H9 (cell line): Measurements from ENCODE around the gene UGT1A8. TPM values are rescaled to one million over a fixed set of nuclear protein-coding genes. Genes with fewer than 3 reads are reported as not detected.

Source experiments
- DNase-seq: peaks from one replicate; pipeline ENCODE4 v3.0.0-alpha.2; 2017
- H2AFZ ChIP-seq: one replicate; pipeline ENCODE4 v1.6.1; 2013; ENCODE audit warnings: mild to moderate bottlenecking, low read length, control low read depth, moderate library complexity
- H2AK5ac ChIP-seq: 2 replicates; pipeline ENCODE4 v1.6.1; 2013; ENCODE audit warnings: low read length, control low read depth, mixed read lengths; ENCODE audit not compliant: insufficient read length
- H2BK120ac ChIP-seq: one replicate; pipeline ENCODE4 v1.6.1; 2013; ENCODE audit warnings: low read depth, mild to moderate bottlenecking, low read length, control low read depth, inconsistent platforms; ENCODE audit not compliant: poor library complexity, severe bottlenecking
- H2BK12ac ChIP-seq: 2 replicates; pipeline ENCODE4 v1.6.1; 2013; ENCODE audit warnings: low read length, control low read depth, mixed read lengths, low read depth; ENCODE audit not compliant: insufficient read length
- H2BK15ac ChIP-seq: 2 replicates; pipeline ENCODE4 v1.6.1; 2013; ENCODE audit warnings: low read depth, low read length, control low read depth
- H2BK20ac ChIP-seq: one replicate; pipeline ENCODE4 v1.6.1; 2013; ENCODE audit warnings: low read depth, mild to moderate bottlenecking, low read length, control low read depth, inconsistent platforms; ENCODE audit not compliant: poor library complexity, severe bottlenecking
- H2BK5ac ChIP-seq: 2 replicates; pipeline ENCODE4 v1.6.1; 2013; ENCODE audit warnings: low read length, control low read depth, mixed read lengths; ENCODE audit not compliant: insufficient read length
- H3K14ac ChIP-seq: 2 replicates; pipeline ENCODE4 v1.6.1; 2013; ENCODE audit warnings: low read length, control low read depth; ENCODE audit not compliant: insufficient read depth
- H3K18ac ChIP-seq: 2 replicates; pipeline ENCODE4 v1.6.1; 2013; ENCODE audit warnings: low read depth, mild to moderate bottlenecking, mixed read lengths, low read length, control low read depth; ENCODE audit not compliant: insufficient read length
- H3K23ac ChIP-seq: 2 replicates; pipeline ENCODE4 v1.6.1; 2013; ENCODE audit warnings: low read length, control low read depth, mixed read lengths, low read depth; ENCODE audit not compliant: insufficient read length
- H3K23me2 ChIP-seq: 2 replicates; pipeline ENCODE4 v1.6.1; 2013; ENCODE audit warnings: low read depth, mild to moderate bottlenecking, mixed read lengths, low read length, control low read depth; ENCODE audit not compliant: insufficient read length, poor library complexity, severe bottlenecking
- H3K27ac ChIP-seq: 2 replicates; pipeline ENCODE4 v1.5.1; 2013; ENCODE audit warnings: low read length, control low read depth, mixed read lengths, low read depth; ENCODE audit not compliant: insufficient read length
- H3K27me3 ChIP-seq: 2 replicates; pipeline ENCODE4 v1.6.1; 2013; ENCODE audit warnings: low read length, control low read depth, inconsistent platforms; ENCODE audit not compliant: insufficient read depth
- H3K4ac ChIP-seq: 2 replicates; pipeline ENCODE4 v1.6.1; 2013; ENCODE audit warnings: low read depth, mild to moderate bottlenecking, control low read depth, inconsistent platforms, low read length, moderate library complexity
- H3K4me1 ChIP-seq: 2 replicates; pipeline ENCODE4 v1.6.1; 2013; ENCODE audit warnings: low read length, control low read depth, inconsistent platforms; ENCODE audit not compliant: insufficient read depth
- H3K4me2 ChIP-seq: 2 replicates; pipeline ENCODE4 v1.6.1; 2013; ENCODE audit warnings: low read length, control low read depth, mixed read lengths; ENCODE audit not compliant: insufficient read length, insufficient read depth
- H3K56ac ChIP-seq: 2 replicates; pipeline ENCODE4 v1.6.1; 2013; ENCODE audit warnings: low read depth, mild to moderate bottlenecking, mixed read lengths, low read length, control low read depth; ENCODE audit not compliant: insufficient read length
- H3K79me1 ChIP-seq: 2 replicates; pipeline ENCODE4 v1.6.1; 2013; ENCODE audit warnings: low read depth, mild to moderate bottlenecking, moderate library complexity, low read length, control low read depth, inconsistent platforms; ENCODE audit not compliant: insufficient read depth, poor library complexity, severe bottlenecking
- H3K79me2 ChIP-seq: 2 replicates; pipeline ENCODE4 v1.6.1; 2013; ENCODE audit warnings: low read length, control low read depth, inconsistent platforms; ENCODE audit not compliant: insufficient read depth
- H3K9ac ChIP-seq: 2 replicates; pipeline ENCODE4 v1.6.1; 2013; ENCODE audit warnings: low read length, control low read depth, mixed read lengths; ENCODE audit not compliant: insufficient read length; ENCODE audit errors: extremely low read depth
- H3K9me3 ChIP-seq: one replicate; pipeline ENCODE4 v1.6.1; 2013; ENCODE audit warnings: low read depth, low read length, inconsistent platforms; ENCODE audit not compliant: control insufficient read depth
- H3T11ph ChIP-seq: one replicate; pipeline ENCODE4 v1.6.1; 2013; ENCODE audit warnings: mild to moderate bottlenecking, low read length, control low read depth, inconsistent platforms
- H4K20me1 ChIP-seq: one replicate; pipeline ENCODE4 v1.6.1; 2013; ENCODE audit not compliant: control insufficient read depth, insufficient read length, insufficient read depth
- H4K5ac ChIP-seq: 2 replicates; pipeline ENCODE4 v1.6.1; 2013; ENCODE audit warnings: low read depth, mild to moderate bottlenecking, mixed read lengths, low read length, control low read depth; ENCODE audit not compliant: insufficient read length
- H4K8ac ChIP-seq: replicated peaks from 2 replicates; pipeline ENCODE4 v1.6.1; 2013; ENCODE audit warnings: low read length, control low read depth, mixed read lengths, low read depth; ENCODE audit not compliant: insufficient read length
- H4K91ac ChIP-seq: 2 replicates; pipeline ENCODE4 v1.6.1; 2013; ENCODE audit warnings: low read depth, mild to moderate bottlenecking, moderate library complexity, mixed read lengths, low read length, control low read depth; ENCODE audit not compliant: insufficient read length
- H3K27ac Mint-ChIP-seq, 3 experiments: 2 replicates in 2 of 3; 3 replicates in 1 of 3; pipeline ENCODE4 v1.8.0; 2020 to 2021; ENCODE audit warnings: mixed read lengths in 3 of 3, mild to moderate bottlenecking in 1 of 3, moderate library complexity in 1 of 3
- H3K27me3 Mint-ChIP-seq: 2 replicates; pipeline ENCODE4 v1.8.0; 2021; ENCODE audit warnings: low read depth, mild to moderate bottlenecking, moderate library complexity, mixed read lengths
- H3K36me3 Mint-ChIP-seq, 3 experiments: 2 replicates in 2 of 3; 3 replicates in 1 of 3; pipeline ENCODE4 v1.8.0; 2020 to 2021; ENCODE audit warnings: low read depth in 3 of 3, mixed read lengths in 3 of 3; ENCODE audit not compliant: insufficient read depth in 1 of 3
- H3K4me1 Mint-ChIP-seq, 2 experiments: 2 replicates each; pipeline ENCODE4 v1.8.0; 2020; ENCODE audit warnings: mixed read lengths in 2 of 2
- H3K4me3 Mint-ChIP-seq, 2 experiments: 2 replicates in 1 of 2; 3 replicates in 1 of 2; pipeline ENCODE4 v1.8.0; 2020 to 2021; ENCODE audit warnings: mild to moderate bottlenecking in 2 of 2, mixed read lengths in 2 of 2, moderate library complexity in 1 of 2
- H3K9me3 Mint-ChIP-seq, 2 experiments: 2 replicates in 1 of 2; 3 replicates in 1 of 2; pipeline ENCODE4 v1.8.0; 2020; ENCODE audit warnings: mild to moderate bottlenecking in 2 of 2, mixed read lengths in 2 of 2, moderate library complexity in 1 of 2
- WGBS: extraction: QIAGEN DNeasy Blood & Tissue Kit; methylation state at CpG from one replicate; pipeline ENCODE4 v1.1.7; 2013; ENCODE audit warnings: missing lambda C conversion rate, low lambda C conversion rate, mixed read lengths; ENCODE audit not compliant: insufficient read length; ENCODE audit errors: extremely low coverage; 5-methylcytosine and 5-hydroxymethylcytosine counted together
- total RNA-seq: library from RNA; stranded (reverse); gene quantifications from 2 replicates; pipeline ENCODE4 v1.2.1, GENCODE V29; 2021
- TF ChIP-seq, protein P1 (sequence below): fragments of 200-600 bp; sonication (generic); conservative IDR thresholded peaks from 3 replicates; pipeline ENCODE4 v1.8.0; 2021; ENCODE audit warnings: antibody characterized with exemption, mild to moderate bottlenecking

UGT1A8 gene
- total RNA-seq, 1 experiment from 2014 or later: not detected

DNA sequence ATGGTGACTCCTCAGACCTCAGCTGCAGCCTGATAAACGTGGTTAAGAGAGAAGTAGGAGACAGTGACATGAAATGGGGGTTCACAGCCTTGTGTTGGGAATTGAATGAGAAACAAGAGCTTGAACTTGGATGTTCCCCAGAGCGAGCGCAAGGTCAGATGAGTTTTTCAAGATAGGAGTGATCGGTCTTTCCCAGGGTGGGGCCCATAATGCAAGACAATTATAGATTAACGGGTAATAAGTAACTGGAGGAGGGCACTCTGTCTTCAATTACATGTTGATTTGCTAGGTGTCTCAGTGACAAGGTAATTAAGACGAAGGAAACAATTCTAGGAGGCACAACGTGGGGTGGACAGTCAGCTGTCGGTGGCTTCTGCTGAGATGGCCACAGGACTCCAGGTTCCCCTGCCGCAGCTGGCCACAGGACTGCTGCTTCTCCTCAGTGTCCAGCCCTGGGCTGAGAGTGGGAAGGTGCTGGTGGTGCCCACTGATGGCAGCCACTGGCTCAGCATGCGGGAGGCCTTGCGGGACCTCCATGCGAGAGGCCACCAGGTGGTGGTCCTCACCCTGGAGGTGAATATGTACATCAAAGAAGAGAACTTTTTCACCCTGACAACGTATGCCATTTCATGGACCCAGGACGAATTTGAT lies 95.3 kb downstream of the UGT1A8 start, which contains the start of gene UGT1A5:
Gene UGT1A5, plus strand, starts transcription at position 297 of the 651 bp plus-strand sequence. Its CDS starts 85 bp downstream, at position 382.
- no peak within 1 kb of the TSS for H3K4ac ChIP-seq
- H2AFZ ChIP-seq: no peak within 1 kb of the TSS
- H3K9me3 ChIP-seq: no peaks in the 10 kb centered on the region
- no peak within 1 kb of the TSS for H3T11ph ChIP-seq
- H3K9ac ChIP-seq: no peak within 1 kb of the TSS
- no peak within 1 kb of the TSS for H4K91ac ChIP-seq
- H3K27ac ChIP-seq: no peak within 1 kb of the TSS
- H4K20me1 ChIP-seq: no peaks in the 10 kb centered on the region
- H3K79me2 ChIP-seq: no peaks in the 10 kb centered on the region
- H3K36me3 Mint-ChIP-seq: no peaks in the 10 kb centered on the region
- peaks cover 7% of the 10 kb centered on the region in 2 experiments for H3K4me1 Mint-ChIP-seq
- H3K9me3 Mint-ChIP-seq: no peaks in the 10 kb centered on the region
- no peak within 1 kb of the TSS for H3K23ac ChIP-seq
- H3K79me1 ChIP-seq: no peaks in the 10 kb centered on the region
- H2AK5ac ChIP-seq: no peak within 1 kb of the TSS
- H3K18ac ChIP-seq: no peak within 1 kb of the TSS
- no peaks in the 10 kb centered on the region for H3K23me2 ChIP-seq
- no peak within 1 kb of the TSS for H2BK15ac ChIP-seq
- TF ChIP-seq, protein P1, sequence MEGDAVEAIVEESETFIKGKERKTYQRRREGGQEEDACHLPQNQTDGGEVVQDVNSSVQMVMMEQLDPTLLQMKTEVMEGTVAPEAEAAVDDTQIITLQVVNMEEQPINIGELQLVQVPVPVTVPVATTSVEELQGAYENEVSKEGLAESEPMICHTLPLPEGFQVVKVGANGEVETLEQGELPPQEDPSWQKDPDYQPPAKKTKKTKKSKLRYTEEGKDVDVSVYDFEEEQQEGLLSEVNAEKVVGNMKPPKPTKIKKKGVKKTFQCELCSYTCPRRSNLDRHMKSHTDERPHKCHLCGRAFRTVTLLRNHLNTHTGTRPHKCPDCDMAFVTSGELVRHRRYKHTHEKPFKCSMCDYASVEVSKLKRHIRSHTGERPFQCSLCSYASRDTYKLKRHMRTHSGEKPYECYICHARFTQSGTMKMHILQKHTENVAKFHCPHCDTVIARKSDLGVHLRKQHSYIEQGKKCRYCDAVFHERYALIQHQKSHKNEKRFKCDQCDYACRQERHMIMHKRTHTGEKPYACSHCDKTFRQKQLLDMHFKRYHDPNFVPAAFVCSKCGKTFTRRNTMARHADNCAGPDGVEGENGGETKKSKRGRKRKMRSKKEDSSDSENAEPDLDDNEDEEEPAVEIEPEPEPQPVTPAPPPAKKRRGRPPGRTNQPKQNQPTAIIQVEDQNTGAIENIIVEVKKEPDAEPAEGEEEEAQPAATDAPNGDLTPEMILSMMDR: no peak
- H3K4me3 Mint-ChIP-seq: no peak within 1 kb of the TSS
- no peaks in the 10 kb centered on the region for H3K27me3 ChIP-seq
- H2BK20ac ChIP-seq: no peak within 1 kb of the TSS
- H3K4me1 ChIP-seq: no peaks in the 10 kb centered on the region
- WGBS: no CpG with 5 or more reads among the region's 14 CpGs
- no peak within 1 kb of the TSS for H2BK5ac ChIP-seq
- no peak within 1 kb of the TSS for H4K5ac ChIP-seq
- H4K8ac ChIP-seq: no peak within 1 kb of the TSS
- H3K27me3 Mint-ChIP-seq: peaks cover 12% of the 10 kb centered on the region
- H3K14ac ChIP-seq: no peak within 1 kb of the TSS; the same call in 1 of the 2 replicates
- no peak within 1 kb of the TSS for H3K27ac Mint-ChIP-seq
- no peak within 1 kb of the TSS for H3K4me2 ChIP-seq
- H2BK12ac ChIP-seq: no peak within 1 kb of the TSS
- H2BK120ac ChIP-seq: no peak within 1 kb of the TSS
- H3K56ac ChIP-seq: no peak within 1 kb of the TSS
- no peak for DNase-seq
